D721Med (cell line): ENCODE measurements around the gene MDK.
"Not testable (repeated sequence)": the region's sequence is repeated elsewhere in the genome, so short reads cannot be mapped to it uniquely, and the experiment has no call there.

Experiments used
- DNase-seq: peaks from one replicate; pipeline ENCODE4 v3.0.0; 2011; ENCODE audit warnings: low spot score; ENCODE audit not compliant: insufficient read length
- FAIRE-seq: peaks from 2 replicates; lab custom pipeline; 2011; peaks lifted over from hg19 to GRCh38; lab: Jason Lieb, UNC
- CTCF ChIP-seq: IDR thresholded peaks from 2 replicates; pipeline ENCODE4 v1.5.1; 2012; ENCODE audit warnings: mild to moderate bottlenecking, control low read depth; ENCODE audit not compliant: insufficient read depth; ENCODE audit errors: missing control alignments

MDK gene

DNA sequence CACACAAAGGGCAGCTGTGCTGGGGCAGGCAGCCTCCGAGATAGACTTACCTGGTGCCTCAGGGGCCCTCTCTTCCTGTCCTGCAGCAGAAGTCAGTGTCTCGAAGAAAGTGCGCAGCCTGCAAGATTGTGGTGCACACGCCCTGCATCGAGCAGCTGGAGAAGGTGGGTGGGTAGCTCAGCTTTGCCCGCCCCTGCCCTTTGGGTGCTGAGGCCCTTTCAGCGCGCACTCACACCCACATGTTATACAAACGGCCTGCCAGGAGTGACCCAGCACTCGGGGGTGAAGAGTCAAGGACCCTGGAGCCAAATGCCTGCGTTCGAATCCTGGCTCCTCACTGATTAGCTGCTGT, 13.6 kb upstream of the MDK start:
- DNase-seq (no peak), FAIRE-seq (no peak)
- TF ChIP-seq CTCF: no peak

- FAIRE-seq: no peak
- TF ChIP-seq CTCF: peak; percentile 80
- no peak for DNase-seq
These were observed 11.9 kb upstream of the MDK start for GRCh38 chr11:46369458-46370152.

DNA sequence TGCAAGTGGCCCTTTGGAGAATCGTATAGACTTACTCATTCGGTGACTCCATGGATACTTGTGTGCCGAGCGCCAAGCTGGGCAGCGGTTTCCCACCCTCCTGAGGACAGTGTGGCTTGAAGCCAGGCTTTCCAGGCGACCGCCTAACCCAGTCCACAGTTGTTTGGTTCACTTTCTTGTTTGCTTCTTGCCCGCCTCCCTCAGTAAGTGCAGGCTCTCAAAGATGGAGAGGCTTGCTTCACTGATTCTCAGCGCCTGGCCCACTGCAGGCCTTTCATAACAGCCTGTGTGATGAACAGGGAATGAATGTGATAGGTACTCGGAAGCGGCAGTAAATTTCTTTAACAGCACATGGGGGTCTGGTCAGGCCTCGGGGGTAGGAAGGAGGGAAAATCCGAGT, 11.2 kb upstream of the MDK start:
- TF ChIP-seq CTCF: no peak
- DNase-seq (no peak), FAIRE-seq (no peak)

DNA sequence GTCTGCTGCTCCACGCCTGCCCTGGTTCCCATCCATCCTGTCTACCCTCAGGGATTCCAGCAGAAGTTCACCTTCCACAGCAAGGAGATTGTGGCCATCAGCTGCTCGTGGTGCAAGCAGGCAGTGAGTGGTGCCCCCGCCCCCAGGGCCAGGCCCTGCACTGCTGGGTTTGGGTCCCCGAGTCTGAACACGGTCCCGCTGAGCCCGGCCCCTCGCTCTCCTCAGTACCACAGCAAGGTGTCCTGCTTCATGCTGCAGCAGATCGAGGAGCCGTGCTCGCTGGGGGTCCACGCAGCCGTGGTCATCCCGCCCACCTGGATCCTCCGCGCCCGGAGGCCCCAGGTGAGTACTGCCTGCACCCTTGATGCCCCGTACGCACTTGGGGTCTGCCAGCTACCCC, 10.2 kb upstream of the MDK start:
- DNase-seq, FAIRE-seq: not testable (repeated sequence)

DNA sequence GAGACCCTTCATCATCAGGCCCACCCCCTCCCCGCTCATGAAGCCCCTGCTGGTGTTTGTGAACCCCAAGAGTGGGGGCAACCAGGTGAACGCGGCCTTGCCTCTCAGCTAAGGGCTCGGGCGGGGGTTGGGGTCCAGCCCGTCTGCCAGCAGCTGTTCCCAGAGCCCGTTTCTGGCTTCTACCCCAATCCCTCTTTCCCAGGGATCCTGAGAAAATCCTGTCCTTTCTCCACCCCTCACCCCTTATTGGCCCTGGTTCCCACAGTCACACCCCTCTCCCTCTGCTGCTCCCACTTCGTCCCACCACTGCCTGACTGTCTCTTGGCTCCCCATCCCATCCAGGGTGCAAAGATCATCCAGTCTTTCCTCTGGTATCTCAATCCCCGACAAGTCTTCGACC, 9.4 kb upstream of the MDK start:
- no peak for FAIRE-seq
- no peak for TF ChIP-seq CTCF
- DNase-seq: no peak

- not testable (repeated sequence) for DNase-seq, FAIRE-seq
These were observed 9.0 kb upstream of the MDK start for GRCh38 chr11:46372501-46372900.

GRCh38 chr11:46373787-46374740, 7.4 kb upstream of the MDK start:
- TF ChIP-seq CTCF: no peak
- DNase-seq: no peak
- FAIRE-seq: no peak

DNA sequence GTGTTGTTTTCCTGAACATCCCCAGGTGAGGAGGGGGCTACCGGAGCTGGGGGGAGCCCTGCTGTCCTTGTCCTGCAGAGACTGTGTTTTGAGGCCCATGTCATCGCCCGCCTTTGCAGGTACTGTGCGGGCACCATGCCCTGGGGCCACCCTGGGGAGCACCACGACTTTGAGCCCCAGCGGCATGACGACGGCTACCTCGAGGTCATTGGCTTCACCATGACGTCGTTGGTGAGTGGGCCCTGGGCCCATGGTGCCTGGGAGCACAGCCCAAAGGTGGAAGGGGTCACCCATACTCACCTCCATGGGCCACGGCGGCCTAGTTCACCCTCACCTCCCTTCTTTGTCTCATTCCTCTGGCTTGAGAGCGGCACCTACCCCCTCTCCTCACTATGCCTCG, 6.7 kb upstream of the MDK start:
- FAIRE-seq (no peak), DNase-seq (no peak)
- no peak for TF ChIP-seq CTCF
